ENCODE data around the gene SYNGR1.

DNA sequence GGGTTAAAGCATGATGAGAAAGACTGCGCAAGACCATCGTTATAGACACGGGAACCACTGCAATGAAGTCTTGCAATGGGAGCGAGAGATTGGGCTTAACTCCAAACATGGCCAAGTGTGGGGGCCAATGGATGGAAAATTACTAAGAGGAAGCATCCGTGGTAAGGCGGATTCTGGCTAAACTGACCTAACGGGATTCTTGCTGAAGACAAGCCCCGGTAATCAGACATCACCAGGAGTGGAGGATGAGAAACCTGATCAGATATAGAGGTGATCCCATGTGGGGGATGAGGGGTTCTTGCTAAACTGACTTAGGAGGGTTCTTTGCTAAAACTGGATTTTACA, 5.8 kb upstream of the SYNGR1 start:
- TF ChIP-seq, protein P1, sequence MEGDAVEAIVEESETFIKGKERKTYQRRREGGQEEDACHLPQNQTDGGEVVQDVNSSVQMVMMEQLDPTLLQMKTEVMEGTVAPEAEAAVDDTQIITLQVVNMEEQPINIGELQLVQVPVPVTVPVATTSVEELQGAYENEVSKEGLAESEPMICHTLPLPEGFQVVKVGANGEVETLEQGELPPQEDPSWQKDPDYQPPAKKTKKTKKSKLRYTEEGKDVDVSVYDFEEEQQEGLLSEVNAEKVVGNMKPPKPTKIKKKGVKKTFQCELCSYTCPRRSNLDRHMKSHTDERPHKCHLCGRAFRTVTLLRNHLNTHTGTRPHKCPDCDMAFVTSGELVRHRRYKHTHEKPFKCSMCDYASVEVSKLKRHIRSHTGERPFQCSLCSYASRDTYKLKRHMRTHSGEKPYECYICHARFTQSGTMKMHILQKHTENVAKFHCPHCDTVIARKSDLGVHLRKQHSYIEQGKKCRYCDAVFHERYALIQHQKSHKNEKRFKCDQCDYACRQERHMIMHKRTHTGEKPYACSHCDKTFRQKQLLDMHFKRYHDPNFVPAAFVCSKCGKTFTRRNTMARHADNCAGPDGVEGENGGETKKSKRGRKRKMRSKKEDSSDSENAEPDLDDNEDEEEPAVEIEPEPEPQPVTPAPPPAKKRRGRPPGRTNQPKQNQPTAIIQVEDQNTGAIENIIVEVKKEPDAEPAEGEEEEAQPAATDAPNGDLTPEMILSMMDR (IDR thresholded peaks at IDR 0.05), result no peak
- TF ChIP-seq EZH2 (IDR thresholded peaks at IDR 0.05; ENCODE audit: borderline replicate concordance, insufficient read depth, low read depth, low read length, poor library complexity, severe bottlenecking), result no peak

Measured in B cell (primary cell).